Endothelial cell of umbilical vein (primary cell): ENCODE measurements around the gene SSR4. TPM values are rescaled to one million over a fixed set of nuclear protein-coding genes. Genes with fewer than 3 reads are reported as not detected.

Source experiments
- BruUV-seq: library from RNA; stranded (reverse); fragments of 400-500 nt; replicated peaks from 2 replicates; lab custom pipeline; 2021; lab: Mats Ljungman, UMichigan
- CTCF ChIA-PET: fragments of 300-600, 350-600 bp; sonication (Branson Sonifier 250); formaldehyde crosslinking; loops from one replicate; lab custom pipeline; 2021; ENCODE audit warnings: antibody characterized with exemption, inconsistent platforms; lab: Charles Lee
- POLR2A ChIA-PET: fragments of 300-600, 350-600 bp; sonication (Branson Sonifier 250); formaldehyde crosslinking; loops from one replicate; lab custom pipeline; 2021; ENCODE audit warnings: antibody characterized with exemption, inconsistent platforms; lab: Charles Lee
- DNase-seq: peaks from one replicate; pipeline ENCODE4 v3.0.0-alpha.2; 2011; ENCODE audit warnings: low read depth, low spot score
- FAIRE-seq: peaks from 2 replicates; lab custom pipeline; 2011; peaks lifted over from hg19 to GRCh38; lab: Jason Lieb, UNC
- H2AFZ ChIP-seq: 2 replicates; pipeline ENCODE4 v1.6.0; 2012; ENCODE audit warnings: low read depth, low read length, control low read depth, inconsistent platforms
- H3K27ac ChIP-seq: 2 replicates; pipeline ENCODE4 v1.5.1; 2011; ENCODE audit warnings: low read depth, mild to moderate bottlenecking, control low read depth, low read length, moderate library complexity; ENCODE audit not compliant: insufficient read depth
- H3K27me3 ChIP-seq, 2 experiments: 2 replicates each; pipeline versions ENCODE4 v1.6.0 to v1.6.1; 2011; ENCODE audit warnings: low read length in 2 of 2, mixed read lengths in 1 of 2; ENCODE audit not compliant: control insufficient read depth in 2 of 2, insufficient read depth in 2 of 2
- H3K36me3 ChIP-seq, 2 experiments: 2 replicates in 1 of 2; 3 replicates in 1 of 2; pipeline ENCODE4 v1.5.1; 2011; ENCODE audit warnings: low read length in 2 of 2, mild to moderate bottlenecking in 1 of 2, moderate library complexity in 1 of 2; ENCODE audit not compliant: control insufficient read depth in 2 of 2, insufficient read depth in 2 of 2; ENCODE audit errors: extremely low read depth in 1 of 2
- H3K4me1 ChIP-seq: 3 replicates; pipeline ENCODE4 v1.5.1; 2011; ENCODE audit warnings: mild to moderate bottlenecking, low read length; ENCODE audit not compliant: control insufficient read depth, insufficient read depth; ENCODE audit errors: extremely low read depth
- H3K4me2 ChIP-seq: 2 replicates; pipeline ENCODE4 v1.6.1; 2011; ENCODE audit warnings: low read length, control low read depth, mixed read lengths; ENCODE audit not compliant: insufficient read depth
- H3K4me3 ChIP-seq, 3 experiments: fragments of 200-600 bp in 1 of 3; sonication (generic), shearing (Covaris generic) in 1 of 3; replicated peaks in 1 of 3; 2 replicates each; pipeline ENCODE4 v1.5.1; 2011 to 2016; ENCODE audit warnings: control low read depth in 3 of 3, low read length in 3 of 3, mild to moderate bottlenecking in 2 of 3, inconsistent platforms in 1 of 3, low read depth in 1 of 3, moderate library complexity in 1 of 3; ENCODE audit not compliant: insufficient read depth in 1 of 3
- H3K79me2 ChIP-seq: 2 replicates; pipeline ENCODE4 v1.6.0; 2012; ENCODE audit warnings: low read length, inconsistent platforms; ENCODE audit not compliant: control insufficient read depth, insufficient read depth
- H3K9ac ChIP-seq: replicated peaks from 2 replicates; pipeline ENCODE3; 2011; ENCODE audit warnings: low read length, control low read depth; ENCODE audit not compliant: insufficient read depth; ENCODE audit errors: extremely low read depth
- H3K9me1 ChIP-seq: replicated peaks from 3 replicates; pipeline ENCODE4 v1.6.0; 2011; ENCODE audit warnings: mild to moderate bottlenecking, low read length; ENCODE audit not compliant: control insufficient read depth, insufficient read depth; ENCODE audit errors: extremely low read depth
- H3K9me3 ChIP-seq: replicated peaks from 2 replicates; pipeline ENCODE4 v1.5.1; 2012; ENCODE audit warnings: low read length, inconsistent platforms; ENCODE audit not compliant: control insufficient read depth, insufficient read depth
- H4K20me1 ChIP-seq: replicated peaks from 2 replicates; pipeline ENCODE3; 2011; ENCODE audit warnings: mild to moderate bottlenecking, low read length; ENCODE audit not compliant: control insufficient read depth, insufficient read depth; ENCODE audit errors: extremely low read depth
- CTCF ChIP-seq, 2 donors: IDR thresholded peaks; 1 replicate in 1 of 2; 2 replicates in 1 of 2; pipeline ENCODE4 v1.5.1; 2011; ENCODE audit warnings: low read length in 2 of 2, mild to moderate bottlenecking in 2 of 2, moderate library complexity in 2 of 2, control low read depth in 1 of 2, inconsistent platforms in 1 of 2, low read depth in 1 of 2; ENCODE audit not compliant: insufficient read depth in 1 of 2; ENCODE audit errors: extremely low read depth in 1 of 2
- EZH2 ChIP-seq: IDR thresholded peaks from 2 replicates; pipeline ENCODE4 v1.6.1; 2012; ENCODE audit warnings: borderline replicate concordance, low read depth, mild to moderate bottlenecking, moderate library complexity, low read length, inconsistent platforms; ENCODE audit not compliant: severe bottlenecking
- FOS ChIP-seq: IDR thresholded peaks from 2 replicates; pipeline ENCODE4 v1.6.1; 2011; ENCODE audit warnings: mild to moderate bottlenecking, low read length, moderate library complexity, borderline replicate concordance; ENCODE audit not compliant: insufficient read depth
- GATA2 ChIP-seq: IDR thresholded peaks from 2 replicates; pipeline ENCODE4 v1.7.0; 2011; ENCODE audit warnings: low read depth, mild to moderate bottlenecking, moderate library complexity, mixed read lengths, low read length; ENCODE audit not compliant: insufficient read length, insufficient read depth
- JUN ChIP-seq: IDR thresholded peaks from 2 replicates; pipeline ENCODE4 v1.6.1; 2011; ENCODE audit warnings: borderline replicate concordance, low read depth; ENCODE audit not compliant: insufficient read length, insufficient read depth
- MAX ChIP-seq: IDR thresholded peaks from 2 replicates; pipeline ENCODE4 v1.6.1; 2011; ENCODE audit not compliant: insufficient read depth, insufficient read length
- MYC ChIP-seq: IDR thresholded peaks from one replicate; pipeline ENCODE4 v1.6.1; 2011; ENCODE audit warnings: mild to moderate bottlenecking, low read depth, low read length
- POLR2A ChIP-seq: IDR thresholded peaks from 2 replicates; pipeline ENCODE4 v1.6.1; 2012; ENCODE audit warnings: low read depth, mild to moderate bottlenecking, control low read depth, low read length
- POLR2AphosphoS5 ChIP-seq: IDR thresholded peaks from 2 replicates; pipeline ENCODE4 v1.6.1; 2012; ENCODE audit warnings: low read depth, mild to moderate bottlenecking, control low read depth, low read length, moderate library complexity; ENCODE audit not compliant: insufficient read depth
- dilution Hi-C: fragments of 300-500 bp; cut with MboI; formaldehyde crosslinking; loops from one replicate; pipeline ENCODE4 v1.15.0; 2019; ENCODE audit warnings: low sequenced_read_pairs; ENCODE audit not compliant: extremely low pct_ligation_motif_present
- intact Hi-C: fragments of 100-400 bp; cut with micrococcal nuclease; formaldehyde crosslinking; loops from one replicate; pipeline ENCODE4 v1.10.0; 2022
- polyA plus RNA-seq, 4 experiments: library from polyadenylated mRNA; depleted of rRNA in 3 of 4; stranded (reverse) in 3 of 4; unstranded in 1 of 4; fragments of >200 nt; gene quantifications; 2 replicates each; pipeline versions ENCODE4 v1.2.1 to v1.2.3, GENCODE V29; 2011 to 2012; ENCODE audit warnings: missing spikeins in 1 of 4
- total RNA-seq: library from RNA; stranded (reverse); gene quantifications from 2 replicates; pipeline ENCODE4 v1.2.3, GENCODE V29; 2021

SSR4 gene
- total and polyA plus RNA-seq, 2 donors (not counting 3 experiments of a cell fraction or from before 2014, with no cell fraction given): 235 to 732 TPM

DNA sequence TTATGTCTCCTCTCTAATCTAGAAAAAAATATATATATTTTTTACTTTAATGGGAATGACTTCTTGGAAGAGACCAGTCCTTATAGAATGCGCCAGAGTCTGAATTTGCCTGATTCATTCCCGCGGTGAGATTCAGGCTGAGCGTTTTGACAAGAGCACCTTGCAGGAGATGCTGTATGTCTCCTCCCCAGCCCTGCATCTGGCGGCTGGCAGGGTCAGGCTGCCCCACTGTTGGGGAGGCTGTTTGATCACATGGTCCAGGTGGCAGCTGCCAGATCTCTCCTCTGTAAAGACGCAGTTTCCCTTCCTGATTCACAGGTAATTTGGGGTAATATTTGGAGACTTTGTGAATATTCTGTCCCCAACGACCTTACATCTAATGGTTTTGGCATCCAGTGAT, 26.1 kb downstream of the SSR4 start:
- Histone ChIP-seq H3K9me3 (no peaks in the 10 kb centered on the region), H3K4me1 (peaks cover 4% of the 10 kb centered on the region), H3K79me2 (no peaks in the 10 kb centered on the region), H3K4me2 (no peak overlapping the region), H4K20me1 (no peaks in the 10 kb centered on the region), H3K4me3 (no peak overlapping the region), H3K27ac (no peak overlapping the region), H3K9ac (no peak overlapping the region), H2AFZ (no peak overlapping the region), H3K36me3 (no peaks in the 10 kb centered on the region), H3K9me1 (no peaks in the 10 kb centered on the region), H3K27me3 (peaks cover 0 to 2% of the 10 kb centered on the region in 2 experiments)
- POLR2A ChIA-PET: no interaction called here
- DNase-seq: no peak
- BruUV-seq: no TSS peak
- CTCF ChIA-PET: no interaction called here
- TF ChIP-seq EZH2 (no peak), JUN (no peak), POLR2AphosphoS5 (no peak)
- dilution Hi-C loops (no loop called here), intact Hi-C loops (no loop called here)
- FAIRE-seq: no peak

DNA sequence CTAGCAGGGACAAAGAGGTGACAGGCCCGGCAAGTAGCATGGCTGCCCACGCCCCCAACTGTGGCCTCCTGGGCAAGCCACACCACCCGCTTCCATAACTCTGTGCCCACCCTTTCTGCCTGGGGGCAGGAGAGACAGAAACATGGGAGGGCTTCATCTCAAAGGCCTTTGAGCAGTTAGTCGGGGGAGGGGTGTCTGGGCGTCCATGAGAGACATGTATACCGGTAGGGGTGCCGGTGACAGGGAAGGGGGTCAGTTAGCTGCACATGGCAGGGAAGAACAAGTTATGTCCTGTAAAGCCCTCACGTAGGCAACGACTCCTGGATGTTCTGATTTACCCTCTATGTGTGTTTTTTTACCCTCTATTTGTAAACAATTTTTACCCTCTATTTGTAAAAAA, 26.6 kb downstream of the SSR4 start:
- no peak for DNase-seq
- Histone ChIP-seq H3K27ac (no peak overlapping the region), H3K4me1 (peaks cover 4% of the 10 kb centered on the region), H2AFZ (no peak overlapping the region), H3K9me1 (no peaks in the 10 kb centered on the region), H3K79me2 (no peaks in the 10 kb centered on the region), H4K20me1 (no peaks in the 10 kb centered on the region), H3K4me3 (no peak overlapping the region), H3K36me3 (no peaks in the 10 kb centered on the region), H3K9ac (no peak overlapping the region), H3K9me3 (no peaks in the 10 kb centered on the region), H3K27me3 (peaks cover 0 to 2% of the 10 kb centered on the region in 2 experiments), H3K4me2 (no peak overlapping the region)
- dilution Hi-C loops: no loop called here
- intact Hi-C loops: no loop called here
- no peak for FAIRE-seq
- ChIA-PET CTCF (no interaction called here), POLR2A (no interaction called here)
- no TSS peak for BruUV-seq
- TF ChIP-seq EZH2 (no peak), POLR2A (no peak), MAX (no peak), FOS (no peak), MYC (no peak), JUN (no peak), CTCF (IDR thresholded peaks at IDR 0.05; ENCODE audit: extremely low read depth in 1 of 2, insufficient read depth in 1 of 2, low read depth in 1 of 2, low read length in 2 of 2) (no peak), POLR2AphosphoS5 (no peak), GATA2 (no peak)
